Sigmoid colon (tissue), 4 donors: Measurements from ENCODE around the gene ENOSF1.

Experiments used
- POLR2A ChIP-seq, 2 donors: fragments of 450-650 bp; IDR thresholded peaks; one replicate each; pipeline ENCODE4 v1.6.1; 2016; ENCODE audit warnings: antibody characterized with exemption in 2 of 2, mild to moderate bottlenecking in 2 of 2, moderate library complexity in 2 of 2
- POLR2AphosphoS5 ChIP-seq, 4 donors: sonication (generic); formaldehyde crosslinking; IDR thresholded peaks; one replicate each; pipeline ENCODE4 v1.6.1; 2017; ENCODE audit warnings: antibody characterized with exemption in 4 of 4
- TF ChIP-seq, protein P1 (sequence below), 4 experiments: fragments of 450-650 bp in 3 of 4; fragments of 200-600 bp in 1 of 4; IDR thresholded peaks; one replicate each; pipeline ENCODE4 v1.5.1; 2016 to 2019; ENCODE audit warnings: antibody characterized with exemption in 4 of 4, mild to moderate bottlenecking in 3 of 4, moderate library complexity in 2 of 4

- TF ChIP-seq, protein P1, sequence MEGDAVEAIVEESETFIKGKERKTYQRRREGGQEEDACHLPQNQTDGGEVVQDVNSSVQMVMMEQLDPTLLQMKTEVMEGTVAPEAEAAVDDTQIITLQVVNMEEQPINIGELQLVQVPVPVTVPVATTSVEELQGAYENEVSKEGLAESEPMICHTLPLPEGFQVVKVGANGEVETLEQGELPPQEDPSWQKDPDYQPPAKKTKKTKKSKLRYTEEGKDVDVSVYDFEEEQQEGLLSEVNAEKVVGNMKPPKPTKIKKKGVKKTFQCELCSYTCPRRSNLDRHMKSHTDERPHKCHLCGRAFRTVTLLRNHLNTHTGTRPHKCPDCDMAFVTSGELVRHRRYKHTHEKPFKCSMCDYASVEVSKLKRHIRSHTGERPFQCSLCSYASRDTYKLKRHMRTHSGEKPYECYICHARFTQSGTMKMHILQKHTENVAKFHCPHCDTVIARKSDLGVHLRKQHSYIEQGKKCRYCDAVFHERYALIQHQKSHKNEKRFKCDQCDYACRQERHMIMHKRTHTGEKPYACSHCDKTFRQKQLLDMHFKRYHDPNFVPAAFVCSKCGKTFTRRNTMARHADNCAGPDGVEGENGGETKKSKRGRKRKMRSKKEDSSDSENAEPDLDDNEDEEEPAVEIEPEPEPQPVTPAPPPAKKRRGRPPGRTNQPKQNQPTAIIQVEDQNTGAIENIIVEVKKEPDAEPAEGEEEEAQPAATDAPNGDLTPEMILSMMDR (IDR thresholded peaks at IDR 0.05): no peak
- TF ChIP-seq POLR2A (IDR thresholded peaks at IDR 0.05) (no peak), POLR2AphosphoS5 (IDR thresholded peaks at IDR 0.05) (no peak)
Observed at GRCh38 chr18:622289-622688, 90.1 kb downstream of the ENOSF1 start.
